GM11168 (cell line): ENCODE data around the gene CCN5.
"Not testable (repeated sequence)": the region's sequence is repeated elsewhere in the genome, so short reads cannot be mapped to it uniquely, and the experiment has no call there.

Experiments
- in situ Hi-C: fragments of 300-500 bp; cut with MboI; formaldehyde crosslinking; loops from one replicate; pipeline ENCODE4 v1.12.0; 2022; ENCODE audit warnings: low sequenced_read_pairs; ENCODE audit not compliant: unreplicated experiment

CCN5 gene

DNA sequence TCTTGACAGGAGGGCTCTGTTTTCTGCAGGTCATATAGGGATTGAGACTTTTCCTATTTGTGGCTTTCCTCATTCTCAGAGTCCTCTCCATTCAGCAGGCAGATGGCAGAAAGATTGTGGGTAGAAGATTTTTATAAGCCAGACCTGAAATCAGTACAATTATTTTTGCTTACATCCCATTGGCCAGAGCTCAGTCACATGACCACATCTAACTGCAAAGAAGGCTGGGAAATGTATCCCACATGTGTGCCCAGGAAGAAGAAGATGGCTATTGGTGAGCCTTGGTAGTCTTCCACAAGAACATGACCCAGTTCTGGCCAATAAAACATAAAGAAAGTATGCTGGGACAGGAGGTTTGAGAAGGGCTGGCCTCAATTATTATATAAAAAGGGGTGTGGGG, 21.5 kb upstream of the CCN5 start:
- in situ Hi-C loops: no loop called here

DNA sequence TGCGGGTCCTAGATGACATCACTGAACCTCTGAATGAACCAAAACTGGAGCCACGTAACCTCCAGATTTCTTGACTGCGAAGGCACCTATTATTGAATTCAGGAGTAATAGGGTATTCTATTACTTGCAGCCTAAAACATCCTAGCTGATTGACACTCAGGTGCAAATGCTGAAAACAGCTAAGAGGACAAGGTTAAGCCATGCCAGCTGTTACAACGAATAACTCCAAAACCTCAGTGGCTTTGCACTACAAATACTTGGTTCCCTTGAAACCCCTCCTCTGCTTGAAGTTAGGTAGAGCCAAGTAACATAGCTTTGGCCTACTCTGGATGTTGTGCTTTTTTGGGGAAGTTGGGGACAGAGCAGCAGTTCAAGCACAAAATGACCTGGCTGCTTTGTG, 21.0 kb upstream of the CCN5 start:
- in situ Hi-C loops: no loop called here

DNA sequence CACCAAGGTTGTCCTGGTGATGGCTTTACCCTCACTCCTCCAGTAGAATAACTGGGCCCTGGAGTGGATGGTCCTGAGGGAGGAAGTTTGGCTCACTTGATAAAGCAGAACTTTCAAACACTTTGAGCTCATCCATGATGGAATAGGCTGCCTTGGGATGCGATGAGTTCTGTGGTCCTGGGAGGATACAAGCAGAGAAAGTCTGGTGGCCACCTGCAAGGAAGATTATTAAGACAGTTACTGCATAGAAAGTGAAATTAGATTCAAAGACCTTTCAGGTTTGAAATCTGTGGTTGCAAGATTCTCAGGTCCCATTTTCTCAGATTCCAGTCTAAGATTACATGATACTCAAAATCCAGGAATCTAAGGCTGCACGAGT, 19.9 kb upstream of the CCN5 start:
- in situ Hi-C loops: no loop called here

DNA sequence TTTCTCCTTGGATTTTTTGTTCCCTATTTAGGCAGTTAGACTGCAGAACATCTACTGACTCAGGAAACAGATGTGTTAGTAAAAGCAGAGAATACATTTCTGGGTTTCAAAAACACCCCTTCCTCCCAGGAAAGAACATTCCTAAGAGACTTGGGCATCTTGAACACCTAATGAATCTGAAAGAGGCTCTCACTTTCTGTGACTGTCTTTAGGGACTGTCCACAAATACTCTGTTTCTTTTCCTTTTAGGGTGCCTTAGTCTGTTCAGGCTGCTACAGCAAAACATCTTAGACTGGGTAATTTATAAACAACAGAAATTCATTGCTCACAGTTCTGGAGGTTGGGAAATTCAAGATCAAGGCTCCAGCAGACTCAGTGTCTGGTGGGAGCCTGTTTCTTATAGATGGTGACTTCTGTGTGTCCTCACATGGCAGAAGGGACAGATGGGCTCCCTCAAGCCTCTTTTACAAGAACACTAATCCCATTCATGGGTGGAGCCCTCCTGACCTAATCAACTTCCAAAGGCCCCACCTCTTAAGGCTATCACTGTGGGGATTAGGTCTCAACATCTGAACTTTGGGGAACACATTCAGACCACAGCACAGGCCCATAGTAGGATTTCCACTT, 19.4 kb upstream of the CCN5 start:
- in situ Hi-C loops: no loop called here

DNA sequence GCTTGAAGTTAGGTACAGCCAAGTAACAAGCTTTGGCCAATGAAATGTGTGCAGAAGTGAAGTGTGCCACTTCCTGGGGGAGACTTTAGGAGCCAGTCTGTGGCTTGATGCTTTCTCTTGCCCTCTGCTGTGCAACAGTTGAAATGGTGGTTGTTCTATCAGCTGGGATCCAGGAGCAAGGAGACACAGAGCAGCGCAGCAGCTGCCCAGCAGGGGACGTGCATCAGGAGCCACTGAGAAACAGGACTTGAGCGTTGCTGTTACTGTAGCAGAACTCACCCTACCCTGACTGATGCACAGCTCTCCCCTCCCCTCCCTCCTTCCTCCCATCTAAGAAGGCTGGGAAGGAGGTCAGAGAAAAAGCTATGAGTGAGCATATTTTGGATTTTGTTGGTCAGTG, 18.9 kb upstream of the CCN5 start:
- in situ Hi-C loops: no loop called here

DNA sequence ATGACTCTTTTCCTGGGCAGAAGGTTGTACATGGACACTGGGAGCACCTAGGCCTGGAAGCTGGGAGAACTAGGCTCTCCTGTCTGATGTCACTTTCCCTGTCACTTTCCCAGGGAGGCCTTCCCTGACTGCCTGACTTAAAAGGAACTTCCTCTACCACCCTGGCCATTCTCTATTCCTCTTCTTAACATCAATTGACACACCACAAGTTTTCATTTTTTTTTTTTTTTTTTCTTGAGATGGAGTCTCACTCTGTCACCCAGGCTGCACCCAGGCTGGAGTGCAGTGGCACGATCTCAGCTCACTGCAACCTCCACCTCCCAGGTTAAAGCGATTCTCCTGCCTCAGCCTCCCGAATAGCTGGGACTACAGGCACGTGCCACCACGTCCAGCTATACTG, 18.1 kb upstream of the CCN5 start:
- in situ Hi-C loops: not testable (repeated sequence)

DNA sequence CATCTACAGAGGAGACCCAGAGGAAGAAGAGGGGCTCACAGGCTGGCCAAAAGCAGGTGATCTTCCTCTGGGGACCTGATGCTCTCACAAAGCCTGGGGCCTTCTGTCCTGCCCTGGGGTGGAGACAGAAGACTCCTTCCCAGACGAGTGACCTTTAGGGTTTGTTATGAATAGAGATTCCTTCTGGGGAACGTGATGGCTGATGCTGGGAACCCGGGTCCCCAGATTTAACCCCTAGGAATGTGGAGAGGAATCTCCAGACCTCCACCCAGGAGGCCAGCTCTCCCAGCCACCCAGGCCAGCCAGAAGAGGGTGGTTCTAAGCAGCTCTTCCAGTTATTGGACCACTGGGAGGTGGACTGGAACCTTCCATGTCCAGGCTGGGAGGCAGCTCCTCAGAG, 16.8 kb upstream of the CCN5 start:
- in situ Hi-C loops: no loop called here

DNA sequence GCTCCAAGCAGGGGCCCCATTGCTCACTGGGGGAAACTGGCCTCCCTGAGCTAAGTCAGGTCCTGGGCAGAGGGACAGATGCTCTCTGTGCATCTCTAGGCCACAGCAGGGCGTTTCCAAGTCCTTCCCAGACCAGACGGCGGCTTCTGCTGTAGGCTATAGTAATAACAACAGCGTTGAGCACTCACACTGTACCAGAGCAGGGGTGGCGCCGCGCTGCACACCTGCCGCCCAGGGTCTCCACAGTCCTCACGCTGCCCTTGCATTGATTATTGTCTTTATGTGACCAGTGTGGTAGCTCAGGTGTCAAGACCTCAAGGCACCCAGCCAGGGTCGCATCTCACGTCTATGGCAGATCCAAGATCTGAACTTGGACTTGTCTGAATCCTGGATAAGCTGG, 14.9 kb upstream of the CCN5 start:
- in situ Hi-C loops: no loop called here

DNA sequence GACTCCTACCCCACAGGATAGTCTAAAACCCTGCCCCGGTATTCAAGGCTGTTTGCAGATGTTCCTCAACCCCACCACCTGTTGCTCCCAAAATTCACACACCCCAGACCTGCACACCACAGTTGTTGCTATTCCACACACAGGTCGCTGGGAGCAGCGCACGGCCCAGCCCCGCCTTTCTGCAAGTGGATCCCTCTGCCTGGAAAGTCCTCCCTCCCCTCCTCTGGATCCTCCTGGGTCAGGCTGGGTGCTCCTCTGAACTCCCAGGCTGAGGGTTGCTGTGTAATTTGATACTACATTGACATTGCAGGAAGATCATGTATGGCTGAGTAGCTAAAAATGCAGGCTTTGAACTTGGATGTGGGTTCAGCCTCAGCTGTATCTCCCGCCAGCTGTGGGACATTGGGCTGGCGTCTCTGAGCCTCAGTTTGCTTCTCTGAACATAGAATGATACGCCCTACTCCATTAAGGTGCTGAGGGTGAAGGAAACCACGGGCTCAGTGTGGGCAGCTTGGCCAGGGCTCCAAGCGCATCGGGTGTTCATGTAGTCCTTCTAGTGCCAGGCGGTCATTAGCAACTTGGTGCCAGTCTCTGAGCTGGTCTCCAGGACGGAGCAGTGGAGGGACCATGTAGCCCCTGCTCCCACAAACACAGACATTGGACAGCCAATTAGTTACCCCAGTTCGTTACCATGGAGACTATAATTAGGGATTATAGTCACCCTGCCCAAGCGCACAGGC, 13.9 kb upstream of the CCN5 start:
- in situ Hi-C loops: no loop called here

DNA sequence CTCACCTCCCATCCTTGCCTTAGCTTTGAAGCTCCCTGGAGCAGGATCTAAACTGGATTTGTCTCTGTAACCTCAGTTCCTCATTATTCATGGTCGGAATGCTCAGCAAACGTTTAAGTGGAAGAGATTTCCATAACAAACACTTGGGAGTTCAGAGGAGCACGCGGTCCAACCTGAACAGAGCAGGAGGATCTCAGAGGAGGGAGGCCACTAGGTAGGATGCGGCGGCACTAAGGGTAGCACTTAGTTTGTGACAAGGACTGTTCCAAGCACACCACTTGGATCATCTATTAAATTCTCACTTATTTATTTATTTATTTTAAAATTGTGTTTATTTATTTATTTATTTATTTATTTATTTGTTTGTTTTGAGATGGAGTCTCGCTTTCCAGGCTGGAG, 13.3 kb upstream of the CCN5 start:
- in situ Hi-C loops: no loop called here

DNA sequence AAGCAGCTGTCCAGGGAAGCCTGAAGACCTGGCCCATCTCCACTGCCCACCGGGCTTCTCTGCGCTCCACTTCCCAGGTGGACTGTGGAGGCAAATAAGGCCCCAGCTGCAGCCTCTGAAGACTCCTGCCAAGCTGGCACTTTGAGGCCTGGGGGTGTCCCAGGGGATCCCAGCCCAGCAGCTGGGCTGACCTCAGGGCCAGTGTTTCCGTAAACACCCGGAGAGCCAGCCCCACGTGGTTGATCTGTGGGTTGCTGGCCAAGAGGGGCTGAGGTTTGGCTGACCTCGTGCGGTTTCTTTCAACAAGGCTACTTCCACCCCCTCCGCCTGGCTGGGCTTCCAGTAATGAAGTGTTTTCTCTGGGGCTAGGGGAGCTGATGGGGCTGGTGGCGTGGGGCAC, 12.4 kb upstream of the CCN5 start:
- in situ Hi-C loops: no loop called here

DNA sequence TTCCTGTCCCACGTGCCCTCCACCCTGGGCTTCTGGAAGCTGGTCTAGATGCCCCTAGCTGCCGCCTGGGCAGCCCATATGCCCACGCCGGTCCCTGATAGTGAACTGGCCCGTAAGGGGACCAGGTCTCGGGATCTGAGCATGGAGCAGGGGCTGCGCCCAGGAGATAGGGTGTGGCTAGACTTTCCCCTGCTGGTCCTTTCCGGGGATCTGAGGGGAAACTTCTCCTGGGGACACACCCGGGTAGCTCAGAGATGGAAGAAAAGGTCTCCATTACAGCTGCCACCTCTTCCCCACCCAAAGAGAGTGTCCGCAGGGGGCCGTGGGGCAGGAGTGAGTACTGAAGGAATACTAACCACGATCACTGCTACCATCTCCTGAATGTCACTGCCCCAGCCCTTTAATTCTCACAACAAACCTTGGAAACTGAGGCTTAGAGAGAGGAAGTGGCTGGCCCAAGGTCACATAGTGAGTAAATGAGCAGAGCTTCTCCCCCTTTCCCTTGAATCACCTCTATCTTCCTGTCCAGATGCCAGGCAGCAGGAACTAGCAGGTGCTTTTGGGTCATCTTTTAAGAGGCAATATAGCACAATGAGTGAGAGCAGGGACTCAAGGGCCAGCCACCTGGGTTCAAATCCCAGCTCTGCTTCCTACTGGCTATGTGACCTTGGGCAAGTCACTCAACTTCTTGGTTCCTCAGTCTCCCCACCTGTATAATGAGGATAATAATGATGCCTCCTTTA, 11.8 kb upstream of the CCN5 start:
- in situ Hi-C loops: no loop called here

DNA sequence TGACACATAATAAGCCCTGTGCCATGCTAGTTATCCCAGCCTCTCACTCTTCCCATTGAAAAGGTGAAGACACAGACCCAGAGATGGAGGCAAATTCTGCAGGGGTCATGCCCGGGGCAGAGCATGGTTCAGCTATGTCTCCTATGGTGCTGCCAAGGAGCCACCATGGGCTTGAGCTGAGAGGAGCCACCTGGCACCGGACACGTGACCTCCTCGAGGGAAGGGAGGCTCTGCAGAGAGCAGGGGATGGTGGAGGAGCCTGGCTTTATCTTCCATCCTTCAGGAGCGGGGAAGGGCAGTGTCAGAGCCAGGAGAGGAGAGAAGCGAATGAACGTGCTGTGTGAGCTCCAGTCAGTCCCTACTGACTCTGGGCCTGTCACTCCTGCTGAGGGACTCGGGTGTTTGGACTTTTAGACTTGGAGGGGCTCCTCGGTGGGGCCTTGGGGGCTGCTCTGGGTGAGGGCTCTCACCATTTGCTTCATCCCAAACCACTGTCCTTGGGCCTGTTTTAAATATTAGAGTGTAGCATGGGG, 11.1 kb upstream of the CCN5 start:
- in situ Hi-C loops: no loop called here

DNA sequence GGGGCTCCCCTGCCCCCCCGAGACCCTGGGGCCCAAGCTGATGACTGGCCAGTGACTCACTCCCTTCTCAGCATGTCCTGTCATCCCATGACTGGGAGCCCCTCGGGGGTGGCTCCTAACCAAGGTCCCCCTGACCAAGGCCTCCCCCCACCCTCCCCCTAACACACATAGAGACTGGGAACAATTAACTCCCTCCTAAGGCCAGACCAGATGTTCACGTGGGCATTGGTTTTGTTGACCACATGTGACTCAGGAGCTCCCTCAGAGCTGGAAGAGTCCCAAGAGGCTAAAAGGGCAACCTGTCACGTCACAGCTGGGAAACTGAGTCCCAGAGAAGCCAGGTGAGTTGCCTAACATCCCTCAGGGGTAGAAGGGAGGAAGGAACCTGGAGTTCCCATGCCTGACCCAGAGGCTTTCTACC, 10.6 kb upstream of the CCN5 start:
- in situ Hi-C loops: no loop called here

DNA sequence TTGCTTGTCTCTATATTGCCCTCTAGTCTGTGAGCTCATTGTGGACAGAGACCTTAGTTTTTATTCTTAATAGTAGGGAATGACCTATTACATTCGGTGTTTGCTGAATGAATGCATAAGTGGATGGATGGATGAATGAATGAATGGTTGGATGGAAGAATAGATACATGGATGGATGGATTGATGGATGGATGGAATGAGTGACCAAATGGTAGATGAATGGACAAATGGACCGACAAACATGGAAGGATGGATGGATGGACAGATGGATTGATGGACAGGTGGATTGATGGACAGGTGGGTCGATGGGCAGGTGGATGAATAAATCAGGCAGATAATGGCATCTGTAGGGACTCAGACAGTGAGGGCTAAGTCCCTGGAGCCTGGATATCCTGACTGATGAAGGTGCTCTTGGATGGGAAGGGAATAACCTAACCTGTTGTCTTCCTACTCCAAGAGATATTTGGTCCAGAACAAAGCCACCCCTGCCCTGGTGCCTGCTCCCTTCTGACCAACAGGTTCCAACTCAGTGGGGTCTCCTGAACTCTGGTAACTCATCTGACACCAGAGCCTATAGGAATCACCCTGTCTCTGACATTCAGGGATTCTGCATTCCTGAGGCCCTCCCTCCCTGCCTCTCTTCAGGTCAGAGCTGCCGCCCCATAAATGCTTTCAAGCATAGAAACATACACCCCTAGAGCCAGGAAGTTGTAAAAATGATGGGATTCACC, 9.6 kb upstream of the CCN5 start:
- in situ Hi-C loops: no loop called here

DNA sequence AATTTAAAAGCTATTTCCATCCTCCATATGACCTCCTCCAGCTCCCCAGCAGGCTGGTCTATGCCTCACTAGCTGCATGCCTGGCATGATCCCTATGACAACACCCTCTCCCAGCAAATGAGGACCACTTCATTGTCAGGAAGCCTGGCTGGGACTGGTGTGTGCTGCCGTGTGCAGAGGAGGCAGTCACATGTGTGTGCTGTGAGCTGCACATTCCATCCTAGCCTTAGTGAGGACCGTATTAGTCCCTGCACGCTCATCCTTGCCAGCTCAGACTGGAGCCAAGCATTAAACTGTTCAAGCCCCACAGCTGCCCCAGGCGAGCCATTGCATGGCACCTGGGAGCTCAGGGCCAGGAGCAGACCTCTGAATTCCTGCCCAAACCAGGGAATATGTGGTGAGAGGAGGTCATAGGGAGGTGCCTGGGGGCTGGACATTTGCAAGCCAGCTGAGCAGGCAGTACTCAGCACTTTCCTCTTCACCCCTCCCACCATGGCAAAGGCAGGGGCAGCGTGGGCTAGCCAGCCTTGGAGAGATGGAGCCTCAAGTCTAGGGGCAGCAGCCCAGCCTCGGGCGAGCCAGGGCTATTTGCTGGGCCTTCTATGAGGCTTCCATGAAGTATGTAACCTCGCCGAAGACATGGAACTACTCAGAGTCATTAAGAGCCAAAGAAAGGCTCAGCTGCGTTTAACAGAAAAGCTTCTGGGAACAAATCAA, 8.7 kb upstream of the CCN5 start:
- in situ Hi-C loops: no loop called here

DNA sequence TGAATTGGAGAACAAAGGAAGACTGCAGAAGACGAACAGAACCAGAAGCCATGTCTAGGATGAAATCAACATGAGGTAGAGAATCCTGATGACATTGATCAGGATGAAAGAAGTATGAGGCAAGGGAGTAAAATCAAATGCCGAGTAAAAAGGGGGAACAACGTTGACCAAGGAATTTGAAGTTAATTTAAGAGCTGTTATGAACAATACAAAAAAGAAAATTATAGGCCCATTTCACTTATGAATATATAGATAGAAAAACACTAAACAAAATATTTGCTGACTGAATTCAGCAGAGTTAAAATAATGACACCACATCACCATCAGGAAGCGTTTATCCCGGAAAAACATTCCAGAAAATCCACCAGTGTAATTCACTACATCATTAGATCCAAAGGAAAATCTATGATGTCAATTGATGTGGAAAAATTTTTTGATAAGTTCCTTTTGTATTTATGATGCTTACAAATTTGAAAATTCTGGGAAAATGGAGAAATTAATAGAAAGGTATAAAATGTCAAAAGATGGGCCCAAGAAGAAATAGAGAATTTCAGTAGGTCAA, 8.1 kb upstream of the CCN5 start:
- in situ Hi-C loops: no loop called here

DNA sequence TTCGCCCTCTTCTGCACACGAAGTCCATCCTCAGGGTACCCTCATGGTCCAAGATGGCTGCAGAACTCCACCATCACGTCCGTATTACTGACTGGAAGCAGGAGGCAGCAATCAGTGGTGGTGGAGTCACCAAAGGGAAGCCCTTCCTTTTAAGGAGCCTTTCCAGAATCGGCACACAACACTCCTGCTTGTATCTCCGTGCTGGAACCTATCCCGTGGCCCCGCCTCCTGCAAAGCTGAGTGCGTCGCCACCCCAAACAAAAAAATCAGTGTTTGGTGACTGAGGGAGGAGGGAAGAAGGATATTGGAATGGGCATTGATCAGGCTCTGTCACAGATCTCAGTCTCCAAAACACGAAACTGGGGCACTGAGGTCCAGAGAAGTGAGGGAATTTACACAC, 5.8 kb upstream of the CCN5 start:
- in situ Hi-C loops: no loop called here

DNA sequence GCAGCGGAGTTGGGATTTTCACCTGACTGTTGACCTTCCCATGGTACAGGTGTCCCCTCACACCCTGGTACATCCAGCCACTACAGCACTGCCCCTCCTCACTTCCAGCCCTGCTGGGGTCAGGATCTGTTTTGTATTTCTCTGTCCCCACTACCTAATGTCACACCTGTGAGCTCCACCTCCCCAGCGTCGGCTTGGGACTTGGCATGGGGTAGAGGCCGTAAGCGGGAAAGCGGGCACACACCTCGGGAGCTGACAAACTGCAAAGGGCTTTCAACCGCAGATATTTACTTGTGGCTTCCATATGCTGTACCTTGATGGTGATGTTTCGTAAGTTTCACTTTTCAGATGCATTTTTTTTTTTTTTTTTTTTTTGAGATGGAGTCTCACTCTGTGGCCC, 5.4 kb upstream of the CCN5 start:
- in situ Hi-C loops: no loop called here

DNA sequence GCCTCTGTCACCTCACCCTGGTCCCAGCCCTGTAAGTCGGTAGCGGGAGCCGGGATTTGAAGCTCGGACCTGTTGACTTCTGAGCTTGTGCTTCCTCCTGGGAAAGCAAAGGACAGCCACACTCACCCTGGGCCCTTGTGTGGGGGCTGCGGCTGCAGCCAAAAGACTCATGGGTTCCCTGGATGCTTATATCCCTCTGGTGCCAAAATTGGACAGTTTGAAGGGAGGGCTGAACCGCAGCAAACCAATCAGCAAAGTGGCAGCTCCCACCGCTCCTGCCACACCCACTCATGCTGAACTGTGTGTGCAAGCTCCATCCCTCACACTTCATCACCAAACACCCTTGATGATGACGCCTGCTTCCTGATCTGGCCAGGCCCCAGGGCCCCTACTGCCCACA, 3.9 kb upstream of the CCN5 start:
- in situ Hi-C loops: no loop called here
